Sigmoid colon (tissue), 4 donors: ENCODE results near the gene TMEM181.

ENCODE experiments used
- CTCF ChIP-seq, 4 experiments: fragments of 450-650 bp in 3 of 4; fragments of 200-600 bp in 1 of 4; IDR thresholded peaks; one replicate each; pipeline ENCODE4 v1.5.1; 2016 to 2019; ENCODE audit warnings: antibody characterized with exemption in 4 of 4, mild to moderate bottlenecking in 3 of 4, moderate library complexity in 2 of 4
- EP300 ChIP-seq, 4 donors: sonication (generic); formaldehyde crosslinking; IDR thresholded peaks; one replicate each; pipeline ENCODE4 v1.6.1; 2017; ENCODE audit warnings: antibody characterized with exemption in 4 of 4
- POLR2A ChIP-seq, 2 donors: fragments of 450-650 bp; IDR thresholded peaks; one replicate each; pipeline ENCODE4 v1.6.1; 2016; ENCODE audit warnings: antibody characterized with exemption in 2 of 2, mild to moderate bottlenecking in 2 of 2, moderate library complexity in 2 of 2
- POLR2AphosphoS5 ChIP-seq, 4 donors: sonication (generic); formaldehyde crosslinking; IDR thresholded peaks; one replicate each; pipeline ENCODE4 v1.6.1; 2017; ENCODE audit warnings: antibody characterized with exemption in 4 of 4

- TF ChIP-seq CTCF (IDR thresholded peaks at IDR 0.05) (no peak), POLR2A (IDR thresholded peaks at IDR 0.05) (no peak), EP300 (IDR thresholded peaks at IDR 0.05) (no peak), POLR2AphosphoS5 (IDR thresholded peaks at IDR 0.05) (no peak)
Observed at GRCh38 chr6:158643836-158644230, 83.9 kb downstream of the TMEM181 start.
